ENCODE data around the gene CDH4.

- TF ChIP-seq CTCF (conservative IDR thresholded peaks at IDR 0.05; ENCODE audit: low read depth, low read length) (no peak), RCOR1 (IDR thresholded peaks at IDR 0.05; ENCODE audit: insufficient replicate concordance, low read length) (no peak), RAD21 (IDR thresholded peaks at IDR 0.05; ENCODE audit: low read length) (no peak), MXI1 (IDR thresholded peaks at IDR 0.05; ENCODE audit: borderline replicate concordance, low read depth, low read length) (no peak), MAZ (IDR thresholded peaks at IDR 0.05; ENCODE audit: borderline replicate concordance, low read depth, low read length) (no peak), POLR2A (IDR thresholded peaks at IDR 0.05; ENCODE audit: low read depth, low read length) (no peak), CHD1 (IDR thresholded peaks at IDR 0.05; ENCODE audit: low read depth, low read length) (no peak), BHLHE40 (IDR thresholded peaks at IDR 0.05; ENCODE audit: low read depth, low read length) (no peak), FOS (IDR thresholded peaks at IDR 0.05; ENCODE audit: low read depth, low read length) (no peak), CEBPB (IDR thresholded peaks at IDR 0.05; ENCODE audit: low read depth, low read length) (no peak), ELK1 (IDR thresholded peaks at IDR 0.05; ENCODE audit: borderline replicate concordance, low read depth, low read length) (no peak), RFX5 (IDR thresholded peaks at IDR 0.05; ENCODE audit: low read depth, low read length) (no peak), NFE2L2 (IDR thresholded peaks at IDR 0.05; ENCODE audit: low read depth, low read length) (no peak)
- TF ChIP-seq, protein P1, sequence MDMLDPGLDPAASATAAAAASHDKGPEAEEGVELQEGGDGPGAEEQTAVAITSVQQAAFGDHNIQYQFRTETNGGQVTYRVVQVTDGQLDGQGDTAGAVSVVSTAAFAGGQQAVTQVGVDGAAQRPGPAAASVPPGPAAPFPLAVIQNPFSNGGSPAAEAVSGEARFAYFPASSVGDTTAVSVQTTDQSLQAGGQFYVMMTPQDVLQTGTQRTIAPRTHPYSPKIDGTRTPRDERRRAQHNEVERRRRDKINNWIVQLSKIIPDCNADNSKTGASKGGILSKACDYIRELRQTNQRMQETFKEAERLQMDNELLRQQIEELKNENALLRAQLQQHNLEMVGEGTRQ (IDR thresholded peaks at IDR 0.05; ENCODE audit: low read depth, low read length): no peak
These were observed 17.7 kb upstream of the CDH4 start for GRCh38 chr20:61234224-61234890.

All from IMR-90 (cell line).